Upper lobe of left lung (tissue), 6 donors: Measurements from ENCODE around the gene SRP19. TPM values are rescaled to one million over a fixed set of nuclear protein-coding genes. Genes with fewer than 3 reads are reported as not detected.

ENCODE experiments used
- ATAC-seq, 2 donors: fragments of 200-7000 bp; cut with Tn5 transposase; one replicate each; pipeline ENCODE4 v1.9.1; 2022; ENCODE audit warnings: mild to moderate bottlenecking in 2 of 2, moderate library complexity in 2 of 2; ENCODE audit not compliant: low FRiP score in 2 of 2
- DNase-seq, 2 donors: peaks; one replicate each; pipeline ENCODE4 v3.0.0-alpha.2; 2019 to 2020
- H3K27ac ChIP-seq, 4 donors: fragments of 200-600 bp; sonication (generic); one replicate each; pipeline ENCODE4 v1.5.1; 2016 to 2019
- H3K27me3 ChIP-seq, 4 donors: fragments of 200-600 bp; sonication (generic); one replicate each; pipeline ENCODE4 v1.5.1; 2017 to 2019
- H3K36me3 ChIP-seq, 4 donors: fragments of 200-600 bp; sonication (generic); one replicate each; pipeline ENCODE4 v1.5.1; 2016 to 2019
- H3K4me1 ChIP-seq, 4 donors: fragments of 200-600 bp; sonication (generic); one replicate each; pipeline ENCODE4 v1.5.1; 2018 to 2019
- H3K4me3 ChIP-seq, 4 donors: fragments of 200-600 bp; sonication (generic); one replicate each; pipeline ENCODE4 v1.5.1; 2017 to 2019; ENCODE audit warnings: mild to moderate bottlenecking in 2 of 4, moderate library complexity in 1 of 4
- H3K9me3 ChIP-seq, 4 donors: fragments of 200-600 bp; sonication (generic); one replicate each; pipeline ENCODE4 v1.5.1; 2018 to 2019
- EP300 ChIP-seq, 4 donors: sonication (generic); formaldehyde crosslinking; IDR thresholded peaks; one replicate each; pipeline ENCODE4 v1.5.1; 2017; ENCODE audit warnings: antibody characterized with exemption in 4 of 4, control low read depth in 2 of 4
- POLR2A ChIP-seq, 4 donors: fragments of 450-650 bp; IDR thresholded peaks; one replicate each; pipeline ENCODE4 v1.5.1; 2016 to 2017; ENCODE audit warnings: antibody characterized with exemption in 4 of 4, mild to moderate bottlenecking in 2 of 4
- POLR2AphosphoS5 ChIP-seq, 2 donors: sonication (generic); formaldehyde crosslinking; IDR thresholded peaks; one replicate each; pipeline ENCODE4 v1.5.1; 2017; ENCODE audit warnings: antibody characterized with exemption in 2 of 2
- WGBS, 2 donors: methylation state at CpG; one replicate each; pipeline ENCODE4 v1.1.5; 2017 to 2018; 5-methylcytosine and 5-hydroxymethylcytosine counted together
- total RNA-seq, 6 donors: library from RNA; depleted of rRNA in 4 of 6; stranded (reverse); fragments of >200 nt in 4 of 6; gene quantifications; one replicate each; pipeline versions ENCODE4 v1.1.0 to v1.2.1, GENCODE V29; 2016 to 2021
- TF ChIP-seq, protein P1 (sequence below), 6 experiments: fragments of 450-650 bp in 4 of 6; fragments of 200-600 bp in 2 of 6; sonication (generic) in 2 of 6; IDR thresholded peaks; one replicate each; pipeline ENCODE4 v1.5.1; 2016 to 2019; ENCODE audit warnings: antibody characterized with exemption in 6 of 6
- donor health status: DM: no; HTN: no; CAD: no; lungs with moderate emphysema.
- donor health status: DM: no; HTN: yes; CAD: no; lungs with severe emphysema.

The SRP19 gene
- total RNA-seq, 6 donors from 2014 or later = 27.3 to 90.1 (median 38.9) TPM

GRCh38 chr5:112876362-112876761, 15.3 kb downstream of the SRP19 start:
- Histone ChIP-seq H3K9me3 (no peaks in the 10 kb centered on the region), H3K36me3 (peaks cover 3 to 63% (median 24%) of the 10 kb centered on the region in 4 donors), H3K27me3 (no peaks in the 10 kb centered on the region), H3K4me3 (no peak overlapping the region), H3K4me1 (no peaks in the 10 kb centered on the region), H3K27ac (no peak overlapping the region)
- ATAC-seq (no peak), DNase-seq (no peak)
- WGBS, 2 donors = 73 to 78% methylated on average over 2 of the region's 2 CpGs
- TF ChIP-seq EP300 (IDR thresholded peaks at IDR 0.05) (no peak), POLR2AphosphoS5 (IDR thresholded peaks at IDR 0.05) (no peak), POLR2A (IDR thresholded peaks at IDR 0.05) (no peak)
- TF ChIP-seq, protein P1, sequence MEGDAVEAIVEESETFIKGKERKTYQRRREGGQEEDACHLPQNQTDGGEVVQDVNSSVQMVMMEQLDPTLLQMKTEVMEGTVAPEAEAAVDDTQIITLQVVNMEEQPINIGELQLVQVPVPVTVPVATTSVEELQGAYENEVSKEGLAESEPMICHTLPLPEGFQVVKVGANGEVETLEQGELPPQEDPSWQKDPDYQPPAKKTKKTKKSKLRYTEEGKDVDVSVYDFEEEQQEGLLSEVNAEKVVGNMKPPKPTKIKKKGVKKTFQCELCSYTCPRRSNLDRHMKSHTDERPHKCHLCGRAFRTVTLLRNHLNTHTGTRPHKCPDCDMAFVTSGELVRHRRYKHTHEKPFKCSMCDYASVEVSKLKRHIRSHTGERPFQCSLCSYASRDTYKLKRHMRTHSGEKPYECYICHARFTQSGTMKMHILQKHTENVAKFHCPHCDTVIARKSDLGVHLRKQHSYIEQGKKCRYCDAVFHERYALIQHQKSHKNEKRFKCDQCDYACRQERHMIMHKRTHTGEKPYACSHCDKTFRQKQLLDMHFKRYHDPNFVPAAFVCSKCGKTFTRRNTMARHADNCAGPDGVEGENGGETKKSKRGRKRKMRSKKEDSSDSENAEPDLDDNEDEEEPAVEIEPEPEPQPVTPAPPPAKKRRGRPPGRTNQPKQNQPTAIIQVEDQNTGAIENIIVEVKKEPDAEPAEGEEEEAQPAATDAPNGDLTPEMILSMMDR (IDR thresholded peaks at IDR 0.05) = no peak

- H3K36me3 ChIP-seq = peaks cover 3 to 79% (median 31%) of the 10 kb centered on the region in 4 donors
- H3K27ac ChIP-seq = no peak overlapping the region
- 87% methylated on average over 4 of the region's 4 CpGs for WGBS, 2 donors
- TF ChIP-seq, protein P1 (IDR thresholded peaks at IDR 0.05) = no peak
- TF ChIP-seq POLR2AphosphoS5 (IDR thresholded peaks at IDR 0.05) (no peak), EP300 (IDR thresholded peaks at IDR 0.05) (no peak), POLR2A (IDR thresholded peaks at IDR 0.05) (no peak)
- no peaks in the 10 kb centered on the region for H3K9me3 ChIP-seq
- H3K4me1 ChIP-seq = no peaks in the 10 kb centered on the region
- no peak for ATAC-seq
- no peak overlapping the region for H3K4me3 ChIP-seq
- DNase-seq = no peak
- no peaks in the 10 kb centered on the region for H3K27me3 ChIP-seq
Observed at GRCh38 chr5:112878101-112878500, 17.0 kb downstream of the SRP19 start.

DNA sequence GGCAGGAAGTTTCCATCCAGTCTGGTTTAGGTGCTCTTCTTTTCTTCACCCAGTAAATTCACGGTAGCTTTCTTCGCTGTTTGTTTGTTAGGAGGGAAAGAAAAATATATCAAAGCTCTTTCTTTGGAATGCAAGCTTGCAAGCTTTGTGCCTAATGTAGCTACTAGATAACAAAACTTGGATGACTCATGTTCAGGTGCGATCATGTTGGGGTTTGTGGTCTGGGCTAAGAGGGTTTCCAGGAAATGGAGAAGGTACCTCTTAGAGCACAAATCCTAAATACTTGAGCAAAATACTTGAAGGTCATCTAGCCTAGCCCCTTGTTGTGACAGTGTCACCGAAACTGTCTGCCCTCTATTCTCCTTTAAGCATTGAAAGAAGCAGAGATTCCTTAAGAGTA, 17.7 kb downstream of the SRP19 start:
- H3K4me3 ChIP-seq = no peak overlapping the region
- no peak overlapping the region for H3K27ac ChIP-seq
- H3K36me3 ChIP-seq = peaks cover 3 to 84% (median 33%) of the 10 kb centered on the region in 4 donors
- WGBS, 2 donors = 64 to 79% methylated on average over 4 of the region's 4 CpGs
- DNase-seq (no peak), ATAC-seq (no peak)
- no peaks in the 10 kb centered on the region for H3K9me3 ChIP-seq
- TF ChIP-seq, protein P1 (IDR thresholded peaks at IDR 0.05) = no peak
- no peak for TF ChIP-seq POLR2A (IDR thresholded peaks at IDR 0.05)
- TF ChIP-seq EP300 (IDR thresholded peaks at IDR 0.05) = no peak
- no peaks in the 10 kb centered on the region for H3K27me3 ChIP-seq
- H3K4me1 ChIP-seq = no peaks in the 10 kb centered on the region

GRCh38 chr5:112880219-112880964, 19.3 kb downstream of the SRP19 start:
- no peak for ATAC-seq
- Histone ChIP-seq H3K27me3 (no peaks in the 10 kb centered on the region), H3K4me1 (no peaks in the 10 kb centered on the region), H3K27ac (no peak overlapping the region), H3K4me3 (no peak overlapping the region), H3K9me3 (no peaks in the 10 kb centered on the region), H3K36me3 (peaks cover 9 to 92% (median 45%) of the 10 kb centered on the region in 4 donors)
- DNase-seq = no peak
- TF ChIP-seq, protein P1 (IDR thresholded peaks at IDR 0.05) = no peak
- TF ChIP-seq EP300 (IDR thresholded peaks at IDR 0.05) (no peak), POLR2AphosphoS5 (IDR thresholded peaks at IDR 0.05) (no peak), POLR2A (IDR thresholded peaks at IDR 0.05) (no peak)
- WGBS, 2 donors = 96 to 100% methylated on average over 2 of the region's 2 CpGs

GRCh38 chr5:112883192-112883591, 22.1 kb downstream of the SRP19 start:
- Histone ChIP-seq H3K36me3 (peaks cover 14 to 89% (median 55%) of the 10 kb centered on the region in 4 donors), H3K4me1 (no peaks in the 10 kb centered on the region)
- 87 to 88% methylated on average over 2 of the region's 2 CpGs for WGBS, 2 donors

More at GRCh38 chr5:112883192-112883591, 22.1 kb downstream of the SRP19 start:
- no peaks in the 10 kb centered on the region for H3K27me3 ChIP-seq
- DNase-seq (no peak), ATAC-seq (no peak)
- H3K9me3 ChIP-seq = no peaks in the 10 kb centered on the region
- peak overlapping the region in 1 of 4 donors; percentile 1 for H3K27ac ChIP-seq
- TF ChIP-seq EP300 (IDR thresholded peaks at IDR 0.05) = no peak
- no peak for TF ChIP-seq POLR2AphosphoS5 (IDR thresholded peaks at IDR 0.05)
- TF ChIP-seq POLR2A (IDR thresholded peaks at IDR 0.05) = no peak
- TF ChIP-seq, protein P1 (IDR thresholded peaks at IDR 0.05) = no peak
- no peak overlapping the region for H3K4me3 ChIP-seq
